Activated CD4-positive, alpha-beta T cell treated with anti-CD3 and anti-CD28 coated beads for 36 hours (primary cell): ENCODE data around the gene IMMP1L. TPM values are rescaled to one million over a fixed set of nuclear protein-coding genes. Genes with fewer than 3 reads are reported as not detected.

Source experiments
- ATAC-seq: fragments of 200-7000 bp; cut with Tn5 transposase; one replicate; pipeline ENCODE4 v1.10.0; 2021; ENCODE audit warnings: mild to moderate bottlenecking, moderate library complexity
- CTCF ChIA-PET: fragments of 350-600 bp; sonication (Branson Sonifier 250); formaldehyde crosslinking; loops from one replicate; lab custom pipeline; 2021; ENCODE audit warnings: antibody characterized with exemption; lab: Charles Lee
- POLR2A ChIA-PET: fragments of 350-600 bp; sonication (Branson Sonifier 250); formaldehyde crosslinking; loops from one replicate; lab custom pipeline; 2021; ENCODE audit warnings: antibody characterized with exemption, inconsistent platforms; lab: Charles Lee
- DNase-seq: peaks from one replicate; pipeline ENCODE4 v3.0.0-alpha.2; 2020
- H3K27ac Mint-ChIP-seq: one replicate; pipeline ENCODE4 v1.8.0; 2021; ENCODE audit warnings: mixed read lengths
- H3K27me3 Mint-ChIP-seq: one replicate; pipeline ENCODE4 v1.8.0; 2021; ENCODE audit warnings: mixed read lengths
- H3K36me3 Mint-ChIP-seq: one replicate; pipeline ENCODE4 v1.8.0; 2021; ENCODE audit warnings: low read depth, mixed read lengths
- H3K4me1 Mint-ChIP-seq: one replicate; pipeline ENCODE4 v1.8.0; 2021; ENCODE audit warnings: mixed read lengths
- H3K4me3 Mint-ChIP-seq: one replicate; pipeline ENCODE4 v1.8.0; 2021; ENCODE audit warnings: mild to moderate bottlenecking, moderate library complexity, mixed read lengths
- H3K9me3 Mint-ChIP-seq: one replicate; pipeline ENCODE4 v1.8.0; 2021; ENCODE audit warnings: low read depth, mixed read lengths
- intact Hi-C, 2 experiments: fragments of 100-400 bp; cut with DNase I in 1 of 2; cut with micrococcal nuclease in 1 of 2; formaldehyde crosslinking; loops; one replicate each; pipeline versions ENCODE4 v1.14.2 to v1.15.1; 2022 to 2024; cut with DNase I, micrococcal nuclease
- total RNA-seq, 2 experiments: library from RNA; stranded (reverse); gene quantifications; one replicate each; pipeline ENCODE4 v1.2.3, GENCODE V29; 2021

IMMP1L gene
- total RNA-seq, 2 experiments from 2014 or later = 18.8 to 21.0 TPM

DNA sequence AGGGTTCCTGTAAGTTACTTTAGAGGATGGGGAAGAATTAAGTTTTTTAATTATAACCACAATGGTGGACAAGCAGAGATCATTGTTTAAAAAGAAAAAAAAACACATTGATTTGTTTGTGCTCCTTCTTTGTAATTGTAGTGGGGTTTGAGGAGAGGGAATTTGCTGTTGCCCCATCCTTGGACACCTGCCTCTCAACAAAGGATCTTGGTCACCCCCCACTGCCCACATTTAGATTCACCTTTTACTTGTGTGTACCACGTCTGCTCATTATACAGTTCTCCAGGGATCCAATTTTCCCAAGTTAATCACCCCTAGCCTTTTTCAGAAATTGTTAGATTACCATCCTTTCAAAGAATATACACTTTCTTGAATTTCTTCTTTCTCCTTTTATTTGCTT lies 86.7 kb downstream of the IMMP1L start:
- H3K9me3 Mint-ChIP-seq = no peaks in the 10 kb centered on the region
- intact Hi-C loops = no loop called here
- CTCF ChIA-PET = no interaction called here
- no peak overlapping the region for H3K4me3 Mint-ChIP-seq
- POLR2A ChIA-PET = no interaction called here
- H3K36me3 Mint-ChIP-seq = peaks cover 6% of the 10 kb centered on the region
- DNase-seq (no peak), ATAC-seq (no peak)
- no peak overlapping the region for H3K27ac Mint-ChIP-seq
- no peaks in the 10 kb centered on the region for H3K4me1 Mint-ChIP-seq
- no peaks in the 10 kb centered on the region for H3K27me3 Mint-ChIP-seq

GRCh38 chr11:31421820-31422219 lies 87.6 kb downstream of the IMMP1L start:
- Mint-ChIP-seq H3K27me3 (no peaks in the 10 kb centered on the region), H3K36me3 (peaks cover 1% of the 10 kb centered on the region), H3K9me3 (no peaks in the 10 kb centered on the region), H3K4me1 (no peaks in the 10 kb centered on the region), H3K4me3 (no peak overlapping the region), H3K27ac (no peak overlapping the region)
- CTCF ChIA-PET = no interaction called here
- POLR2A ChIA-PET = no interaction called here
- intact Hi-C loops = no loop called here
- ATAC-seq = no peak
- DNase-seq = no peak

GRCh38 chr11:31419669-31420068 lies 89.8 kb downstream of the IMMP1L start:
- no peak overlapping the region for H3K4me3 Mint-ChIP-seq
- intact Hi-C loops = no loop called here
- H3K4me1 Mint-ChIP-seq = no peaks in the 10 kb centered on the region
- H3K36me3 Mint-ChIP-seq = peaks cover 5% of the 10 kb centered on the region
- DNase-seq (no peak), ATAC-seq (no peak)
- no peaks in the 10 kb centered on the region for H3K9me3 Mint-ChIP-seq
- ChIA-PET CTCF (no interaction called here), POLR2A (no interaction called here)
- H3K27ac Mint-ChIP-seq = no peak overlapping the region
- H3K27me3 Mint-ChIP-seq = no peaks in the 10 kb centered on the region

DNA sequence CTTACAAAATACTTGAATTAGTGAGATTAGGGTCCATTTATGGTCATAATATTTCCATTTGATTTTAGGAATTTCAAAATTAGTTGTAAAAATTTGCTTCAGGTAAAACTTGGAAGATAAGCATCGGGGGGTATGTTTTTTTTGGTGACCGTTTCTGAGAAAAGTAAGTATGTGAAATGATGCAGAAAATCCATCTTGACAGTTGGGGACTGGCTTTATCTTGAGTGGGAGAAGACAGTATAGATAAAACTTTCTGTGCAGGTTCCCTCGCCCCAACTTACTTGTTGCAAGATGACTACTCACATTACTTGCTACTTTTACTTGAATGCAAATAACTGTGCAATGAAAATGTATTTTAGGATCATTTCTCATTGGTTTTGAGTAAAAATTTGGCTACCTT lies 90.3 kb downstream of the IMMP1L start:
- H3K9me3 Mint-ChIP-seq = no peaks in the 10 kb centered on the region
- POLR2A ChIA-PET = no interaction called here

GRCh38 chr11:31417816-31418215 lies 91.6 kb downstream of the IMMP1L start:
- ChIA-PET CTCF (interaction anchor here (0.6 to 1.3 kb wide), 2 partner anchors 11 to 13 kb away, joined by 3 read pairs; no protein-coding TSS in a partner anchor), POLR2A (no interaction called here)
- Mint-ChIP-seq H3K27me3 (no peaks in the 10 kb centered on the region), H3K4me1 (no peaks in the 10 kb centered on the region), H3K9me3 (no peaks in the 10 kb centered on the region), H3K4me3 (no peak overlapping the region), H3K27ac (no peak overlapping the region), H3K36me3 (peaks cover 9% of the 10 kb centered on the region)
- ATAC-seq (no peak), DNase-seq (no peak)
- intact Hi-C loops = no loop called here

More for the DNA sequence above, 90.3 kb downstream of the IMMP1L start:
- H3K36me3 Mint-ChIP-seq = peaks cover 9% of the 10 kb centered on the region
- no peaks in the 10 kb centered on the region for H3K4me1 Mint-ChIP-seq
- no peak overlapping the region for H3K27ac Mint-ChIP-seq
- H3K27me3 Mint-ChIP-seq = no peaks in the 10 kb centered on the region
- no peak overlapping the region for H3K4me3 Mint-ChIP-seq
- CTCF ChIA-PET = no interaction called here
- ATAC-seq (no peak), DNase-seq (no peak)
- intact Hi-C loops = no loop called here

DNA sequence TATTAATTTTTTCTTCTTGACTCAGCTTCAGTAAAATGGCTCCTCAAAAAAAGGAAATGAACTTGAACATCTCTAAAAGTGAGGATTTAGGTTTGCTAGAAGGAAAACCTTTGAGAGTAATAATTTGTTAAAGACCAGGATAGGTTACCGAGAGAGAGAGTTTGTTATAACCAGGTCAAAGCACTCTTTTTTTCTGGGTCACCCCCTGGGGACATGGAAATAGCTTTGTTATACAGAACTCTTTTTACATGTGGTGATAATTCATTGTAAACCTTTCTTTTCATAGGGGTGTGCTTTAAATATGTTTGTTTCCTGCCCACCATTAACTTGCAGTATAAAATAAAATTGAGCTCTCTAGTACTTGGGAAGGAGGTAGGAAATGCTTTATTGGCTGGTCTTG lies 92.1 kb downstream of the IMMP1L start:
- Mint-ChIP-seq H3K36me3 (peaks cover 9% of the 10 kb centered on the region), H3K4me1 (no peaks in the 10 kb centered on the region), H3K27me3 (no peaks in the 10 kb centered on the region), H3K9me3 (no peaks in the 10 kb centered on the region), H3K27ac (no peak overlapping the region), H3K4me3 (no peak overlapping the region)
- DNase-seq (no peak), ATAC-seq (no peak)
- CTCF ChIA-PET = interaction anchor here (0.6 to 1.3 kb wide), 2 partner anchors 10 to 13 kb away, joined by 3 read pairs; no protein-coding TSS in a partner anchor
- POLR2A ChIA-PET = no interaction called here
- intact Hi-C loops = no loop called here

DNA sequence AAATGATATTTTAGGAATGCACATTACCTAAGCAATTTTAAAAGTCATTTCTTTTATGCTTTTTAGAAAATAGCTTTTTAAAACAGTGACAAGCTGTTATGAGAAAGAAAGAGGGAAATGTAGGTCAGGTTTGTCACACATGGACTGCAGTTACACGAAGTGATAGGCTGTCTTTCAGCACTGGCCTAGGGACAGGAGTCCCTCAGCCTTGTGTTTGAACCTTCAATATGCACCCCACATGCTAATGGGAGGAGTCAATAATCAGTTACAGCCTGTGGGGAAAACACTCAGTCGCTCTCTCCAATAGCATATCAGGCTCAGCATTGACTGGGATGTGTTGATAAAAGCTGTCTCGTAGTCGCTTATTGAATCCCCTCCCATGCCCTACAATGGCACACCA lies 94.0 kb downstream of the IMMP1L start:
- no peak for DNase-seq
- POLR2A ChIA-PET = no interaction called here
- Mint-ChIP-seq H3K4me3 (no peak overlapping the region), H3K27me3 (no peaks in the 10 kb centered on the region), H3K4me1 (no peaks in the 10 kb centered on the region), H3K9me3 (peaks cover 7% of the 10 kb centered on the region), H3K36me3 (peaks cover 19% of the 10 kb centered on the region), H3K27ac (no peak overlapping the region)
- CTCF ChIA-PET = no interaction called here
- intact Hi-C loops = no loop called here
- ATAC-seq = no peak

DNA sequence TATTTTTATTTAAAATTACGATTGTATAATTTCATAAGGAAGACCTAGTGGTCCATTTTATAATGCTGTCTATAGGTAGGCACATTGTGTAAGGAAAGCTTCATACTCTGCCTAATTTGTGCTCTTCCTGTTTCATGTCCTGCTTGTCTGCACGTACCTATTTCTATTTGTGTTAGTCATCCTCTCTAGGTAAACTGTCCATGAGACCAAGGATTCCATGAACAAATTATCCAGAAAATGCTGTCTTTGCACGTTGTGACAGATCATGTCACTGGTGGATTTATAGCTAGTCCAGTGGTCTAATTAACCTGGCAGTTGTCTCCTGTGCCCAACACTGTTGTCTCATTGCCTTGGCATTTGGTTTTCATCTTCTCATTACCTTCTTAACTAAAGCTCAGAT lies 95.1 kb downstream of the IMMP1L start:
- peaks cover 20% of the 10 kb centered on the region for H3K36me3 Mint-ChIP-seq
- no peak for ATAC-seq
- CTCF ChIA-PET = no interaction called here
- POLR2A ChIA-PET = no interaction called here
- no peaks in the 10 kb centered on the region for H3K27me3 Mint-ChIP-seq
- no peak overlapping the region for H3K4me3 Mint-ChIP-seq
- intact Hi-C loops = no loop called here
- peaks cover 7% of the 10 kb centered on the region for H3K9me3 Mint-ChIP-seq
- no peak for DNase-seq
- no peak overlapping the region for H3K27ac Mint-ChIP-seq
- no peaks in the 10 kb centered on the region for H3K4me1 Mint-ChIP-seq

GRCh38 chr11:31412946-31413345 lies 96.5 kb downstream of the IMMP1L start:
- DNase-seq (no peak), ATAC-seq (no peak)
- Mint-ChIP-seq H3K4me3 (no peak overlapping the region), H3K27me3 (no peaks in the 10 kb centered on the region), H3K4me1 (peaks cover 8% of the 10 kb centered on the region), H3K9me3 (peaks cover 7% of the 10 kb centered on the region), H3K27ac (no peak overlapping the region), H3K36me3 (peaks cover 22% of the 10 kb centered on the region)
- ChIA-PET CTCF (no interaction called here), POLR2A (no interaction called here)
- intact Hi-C loops = no loop called here

DNA sequence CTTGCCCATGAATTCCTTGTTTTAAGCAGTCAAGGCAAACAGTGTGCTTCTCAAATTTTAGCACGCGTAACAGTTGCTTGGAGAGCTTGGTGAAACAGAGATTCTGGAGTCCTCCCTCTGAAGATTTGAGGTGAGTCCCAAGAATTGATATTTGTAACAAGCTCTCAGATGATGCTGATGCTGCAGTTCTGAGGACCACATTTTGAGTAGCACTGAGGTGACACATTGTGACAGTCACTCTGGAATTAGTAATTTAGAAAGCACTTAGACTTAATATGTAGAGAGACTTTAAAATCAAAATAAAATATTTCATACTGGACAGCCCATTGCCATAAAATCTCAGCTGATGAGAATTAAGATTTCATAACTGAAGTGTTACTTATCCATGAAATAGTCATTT lies 101.2 kb downstream of the IMMP1L start:
- ChIA-PET POLR2A (no interaction called here), CTCF (no interaction called here)
- DNase-seq (peak; percentile 17), ATAC-seq (peak; percentile 77)
- Mint-ChIP-seq H3K27ac (no peak overlapping the region), H3K36me3 (peaks cover 13% of the 10 kb centered on the region), H3K4me3 (no peak overlapping the region), H3K4me1 (peaks cover 8% of the 10 kb centered on the region), H3K9me3 (peaks cover 7% of the 10 kb centered on the region), H3K27me3 (no peaks in the 10 kb centered on the region)
- intact Hi-C loops = no loop called here

DNA sequence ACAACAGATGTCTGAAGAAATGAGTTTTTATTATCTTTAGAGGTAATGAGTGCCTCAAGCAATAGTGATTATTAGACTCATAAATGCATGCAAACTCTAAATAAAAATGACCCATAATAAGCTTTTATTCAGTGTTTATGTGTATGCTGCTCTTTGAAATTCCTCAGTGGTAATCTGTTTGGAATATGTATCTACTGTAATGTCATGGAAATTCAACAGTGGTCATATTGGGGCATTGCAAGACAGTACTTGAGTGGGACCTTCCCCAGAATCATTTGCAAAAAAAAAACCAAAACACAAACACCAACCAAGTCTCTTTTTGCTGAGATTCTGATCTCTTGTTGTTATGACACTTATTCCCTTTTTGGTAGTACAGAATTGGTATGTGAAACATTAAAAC lies 104.8 kb downstream of the IMMP1L start:
- intact Hi-C loops = no loop called here
- Mint-ChIP-seq H3K4me3 (no peak overlapping the region), H3K9me3 (no peaks in the 10 kb centered on the region), H3K36me3 (peaks cover 10% of the 10 kb centered on the region), H3K27ac (no peak overlapping the region), H3K4me1 (peaks cover 8% of the 10 kb centered on the region), H3K27me3 (no peaks in the 10 kb centered on the region)
- CTCF ChIA-PET = interaction anchor here (0.8 kb wide), 1 partner anchor 29 kb away, joined by 3 read pairs; no protein-coding TSS in a partner anchor
- ATAC-seq = no peak
- DNase-seq = no peak
- POLR2A ChIA-PET = no interaction called here

- H3K9me3 Mint-ChIP-seq = no peaks in the 10 kb centered on the region
- H3K27ac Mint-ChIP-seq = no peak overlapping the region
- intact Hi-C loops = loop anchor here (1.0 to 10.0 kb wide), 6 partner anchors 397 to 609 kb away; partner anchors contain the start of gene PAX6 (in 1 of the 2)
- ATAC-seq (no peak), DNase-seq (no peak)
- no peaks in the 10 kb centered on the region for H3K4me1 Mint-ChIP-seq
- H3K27me3 Mint-ChIP-seq = no peaks in the 10 kb centered on the region
- no peak overlapping the region for H3K4me3 Mint-ChIP-seq
- ChIA-PET CTCF (interaction anchor here (0.7 to 1.6 kb wide), 2 partner anchors 473 to 533 kb away, joined by 3 to 4 read pairs; no protein-coding TSS in a partner anchor), POLR2A (no interaction called here)
- peaks cover 15% of the 10 kb centered on the region for H3K36me3 Mint-ChIP-seq
Measured at GRCh38 chr11:31397239-31397834, 112.1 kb downstream of the IMMP1L start.
